Astrocyte (in vitro differentiated cells and primary cell): ENCODE measurements around the gene ZNF613. TPM values are rescaled to one million over a fixed set of nuclear protein-coding genes. Genes with fewer than 3 reads are reported as not detected.
A peak's percentile ranks its signal among the peaks of the same experiment; 100 is the strongest.
"Not testable (repeated sequence)": the region's sequence is repeated elsewhere in the genome, so short reads cannot be mapped to it uniquely, and the experiment has no call there.

ENCODE experiments used
- DNase-seq: peaks from one replicate; pipeline ENCODE4 v3.0.0-alpha.2; 2010; ENCODE audit warnings: low read depth
- FAIRE-seq: peaks from 2 replicates; lab custom pipeline; 2011; peaks lifted over from hg19 to GRCh38; lab: Jason Lieb, UNC
- H2AFZ ChIP-seq: 2 replicates; pipeline ENCODE4 v1.6.0; 2012; ENCODE audit warnings: low read depth, low read length, inconsistent platforms
- H3K27ac ChIP-seq: 2 replicates; pipeline ENCODE4 v1.5.1; 2011; ENCODE audit warnings: low read depth, low read length, inconsistent platforms
- H3K27me3 ChIP-seq: 2 replicates; pipeline ENCODE4 v1.6.0; 2011; ENCODE audit warnings: low read length, inconsistent platforms; ENCODE audit not compliant: insufficient read depth
- H3K36me3 ChIP-seq: 2 replicates; pipeline ENCODE4 v1.5.1; 2011; ENCODE audit warnings: low read length, inconsistent platforms; ENCODE audit not compliant: insufficient read depth
- H3K4me1 ChIP-seq: 2 replicates; pipeline ENCODE4 v1.5.1; 2011; ENCODE audit warnings: low read length, inconsistent platforms; ENCODE audit not compliant: insufficient read depth
- H3K4me2 ChIP-seq: 2 replicates; pipeline ENCODE4 v1.6.0; 2012; ENCODE audit warnings: low read length, inconsistent platforms
- H3K4me3 ChIP-seq: 2 replicates; pipeline ENCODE4 v1.5.1; 2011; ENCODE audit warnings: low read depth, mild to moderate bottlenecking, low read length, inconsistent platforms; ENCODE audit not compliant: insufficient read depth
- H3K79me2 ChIP-seq: 2 replicates; pipeline ENCODE4 v1.6.0; 2012; ENCODE audit warnings: mild to moderate bottlenecking, low read length, inconsistent platforms; ENCODE audit not compliant: insufficient read depth
- H3K9ac ChIP-seq: 2 replicates; pipeline ENCODE4 v1.6.0; 2012; ENCODE audit warnings: mild to moderate bottlenecking, low read length, inconsistent platforms
- H3K9me3 ChIP-seq: 2 replicates; pipeline ENCODE4 v1.5.1; 2012; ENCODE audit warnings: low read depth, mild to moderate bottlenecking, low read length, inconsistent platforms; ENCODE audit not compliant: insufficient read depth
- H4K20me1 ChIP-seq: 2 replicates; pipeline ENCODE4 v1.6.0; 2012; ENCODE audit warnings: low read length, inconsistent platforms; ENCODE audit not compliant: insufficient read depth
- H3K27ac Mint-ChIP-seq: one replicate; pipeline ENCODE4 v1.8.0; 2021; ENCODE audit warnings: mild to moderate bottlenecking, mixed read lengths; ENCODE audit not compliant: unreplicated experiment
- H3K27me3 Mint-ChIP-seq: one replicate; pipeline ENCODE4 v1.8.0; 2021; ENCODE audit warnings: low read depth, mixed read lengths; ENCODE audit not compliant: unreplicated experiment
- H3K36me3 Mint-ChIP-seq: one replicate; pipeline ENCODE4 v1.8.0; 2021; ENCODE audit warnings: low read depth, mixed read lengths; ENCODE audit not compliant: unreplicated experiment
- H3K4me1 Mint-ChIP-seq: one replicate; pipeline ENCODE4 v1.8.0; 2021; ENCODE audit warnings: low read depth, mixed read lengths; ENCODE audit not compliant: unreplicated experiment
- H3K4me3 Mint-ChIP-seq: one replicate; pipeline ENCODE4 v1.8.0; 2021; ENCODE audit warnings: mild to moderate bottlenecking, moderate library complexity, mixed read lengths; ENCODE audit not compliant: unreplicated experiment
- H3K9me3 Mint-ChIP-seq: one replicate; pipeline ENCODE4 v1.8.0; 2021; ENCODE audit warnings: mild to moderate bottlenecking, mixed read lengths; ENCODE audit not compliant: unreplicated experiment
- EZH2 ChIP-seq: IDR thresholded peaks from 2 replicates; pipeline ENCODE4 v1.6.1; 2012; ENCODE audit warnings: mild to moderate bottlenecking, low read length, inconsistent platforms; ENCODE audit not compliant: insufficient read depth
- total RNA-seq: library from RNA; stranded (reverse); gene quantifications from 2 replicates; pipeline ENCODE4 v1.2.1, GENCODE V29; 2021
- TF ChIP-seq, protein P1 (sequence below): IDR thresholded peaks from 2 replicates; pipeline ENCODE4 v1.5.1; 2011; ENCODE audit warnings: low read depth, mild to moderate bottlenecking, inconsistent platforms, low read length, moderate library complexity; ENCODE audit not compliant: insufficient read depth

ZNF613 gene
- total RNA-seq, 1 donor from 2014 or later: 7.2 TPM

GRCh38 chr19:51970718-51971117 lies 43.4 kb downstream of the ZNF613 start:
- H3K27ac ChIP-seq: no peak overlapping the region
- no peak overlapping the region for H3K4me3 ChIP-seq
- no peaks in the 10 kb centered on the region for H3K79me2 ChIP-seq
- TF ChIP-seq EZH2: no peak
- TF ChIP-seq, protein P1, sequence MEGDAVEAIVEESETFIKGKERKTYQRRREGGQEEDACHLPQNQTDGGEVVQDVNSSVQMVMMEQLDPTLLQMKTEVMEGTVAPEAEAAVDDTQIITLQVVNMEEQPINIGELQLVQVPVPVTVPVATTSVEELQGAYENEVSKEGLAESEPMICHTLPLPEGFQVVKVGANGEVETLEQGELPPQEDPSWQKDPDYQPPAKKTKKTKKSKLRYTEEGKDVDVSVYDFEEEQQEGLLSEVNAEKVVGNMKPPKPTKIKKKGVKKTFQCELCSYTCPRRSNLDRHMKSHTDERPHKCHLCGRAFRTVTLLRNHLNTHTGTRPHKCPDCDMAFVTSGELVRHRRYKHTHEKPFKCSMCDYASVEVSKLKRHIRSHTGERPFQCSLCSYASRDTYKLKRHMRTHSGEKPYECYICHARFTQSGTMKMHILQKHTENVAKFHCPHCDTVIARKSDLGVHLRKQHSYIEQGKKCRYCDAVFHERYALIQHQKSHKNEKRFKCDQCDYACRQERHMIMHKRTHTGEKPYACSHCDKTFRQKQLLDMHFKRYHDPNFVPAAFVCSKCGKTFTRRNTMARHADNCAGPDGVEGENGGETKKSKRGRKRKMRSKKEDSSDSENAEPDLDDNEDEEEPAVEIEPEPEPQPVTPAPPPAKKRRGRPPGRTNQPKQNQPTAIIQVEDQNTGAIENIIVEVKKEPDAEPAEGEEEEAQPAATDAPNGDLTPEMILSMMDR: no peak
- Mint-ChIP-seq H3K27me3 (no peaks in the 10 kb centered on the region), H3K36me3 (peaks cover 67% of the 10 kb centered on the region), H3K4me3 (no peak overlapping the region), H3K9me3 (peaks cover 59% of the 10 kb centered on the region), H3K4me1 (no peaks in the 10 kb centered on the region), H3K27ac (no peak overlapping the region)
- H3K4me1 ChIP-seq: no peaks in the 10 kb centered on the region
- H2AFZ ChIP-seq: no peak overlapping the region
- peaks cover 43% of the 10 kb centered on the region for H3K9me3 ChIP-seq
- H3K27me3 ChIP-seq: no peaks in the 10 kb centered on the region
- no peaks in the 10 kb centered on the region for H4K20me1 ChIP-seq
- peaks cover 40% of the 10 kb centered on the region for H3K36me3 ChIP-seq
- FAIRE-seq: no peak
- no peak for DNase-seq
- no peak overlapping the region for H3K9ac ChIP-seq
- H3K4me2 ChIP-seq: no peak overlapping the region

DNA sequence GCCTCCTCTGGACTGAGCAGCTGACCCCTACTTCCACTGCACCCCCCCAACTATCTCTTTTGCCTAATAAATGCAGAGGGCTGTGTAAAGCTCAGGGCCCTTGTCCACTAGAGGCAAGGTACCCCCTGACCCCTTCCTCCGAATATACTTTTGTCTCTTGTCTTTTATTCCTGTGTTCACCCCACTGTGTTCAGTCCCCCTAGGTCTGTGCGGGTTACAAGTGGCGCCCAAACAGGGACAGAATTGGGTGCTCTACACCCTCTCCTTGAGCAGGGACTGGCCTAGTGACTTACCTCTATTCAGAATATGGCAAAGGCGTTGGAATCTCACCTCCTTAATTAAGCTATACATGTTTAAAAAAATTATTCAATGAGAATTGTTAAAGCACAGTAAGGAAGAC lies 44.4 kb downstream of the ZNF613 start:
- Histone ChIP-seq H3K27me3 (no peaks in the 10 kb centered on the region), H3K4me3 (no peak overlapping the region), H3K27ac (no peak overlapping the region), H3K4me2 (no peak overlapping the region), H3K9ac (no peak overlapping the region), H3K79me2 (no peaks in the 10 kb centered on the region), H3K9me3 (peaks cover 40% of the 10 kb centered on the region), H3K4me1 (no peaks in the 10 kb centered on the region), H2AFZ (no peak overlapping the region), H3K36me3 (peaks cover 33% of the 10 kb centered on the region), H4K20me1 (no peaks in the 10 kb centered on the region)
- no peaks in the 10 kb centered on the region for H3K27me3 Mint-ChIP-seq
- H3K4me1 Mint-ChIP-seq: no peaks in the 10 kb centered on the region
- no peak overlapping the region for H3K27ac Mint-ChIP-seq
- no peak for FAIRE-seq
- peaks cover 64% of the 10 kb centered on the region for H3K36me3 Mint-ChIP-seq
- peaks cover 60% of the 10 kb centered on the region for H3K9me3 Mint-ChIP-seq
- TF ChIP-seq, protein P1: no peak
- TF ChIP-seq EZH2: no peak
- H3K4me3 Mint-ChIP-seq: no peak overlapping the region
- peak; percentile 24 for DNase-seq

DNA sequence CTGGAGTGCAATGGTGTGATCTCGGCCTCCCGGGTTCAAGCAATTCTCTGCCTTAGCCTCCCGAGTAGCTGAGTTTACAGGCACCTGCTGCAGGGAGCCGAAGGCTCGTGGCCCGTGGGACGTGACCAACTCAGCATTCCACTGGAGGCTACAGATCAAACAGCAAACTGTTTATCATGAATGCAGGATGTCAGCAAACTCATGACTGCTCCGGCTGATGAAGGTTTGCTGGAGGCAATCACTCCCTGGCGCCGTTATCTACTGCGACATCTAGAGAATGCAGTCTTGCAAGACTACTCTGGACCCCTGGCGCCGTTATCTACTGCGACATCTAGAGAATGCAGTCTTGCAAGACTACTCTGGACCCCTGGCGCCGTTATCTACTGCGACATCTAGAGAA lies 48.5 kb downstream of the ZNF613 start:
- H3K27me3 ChIP-seq, FAIRE-seq, H3K4me3 ChIP-seq, H3K4me1 ChIP-seq, H3K4me1 Mint-ChIP-seq, H2AFZ ChIP-seq, H3K9ac ChIP-seq, H3K27ac ChIP-seq, H3K4me2 ChIP-seq, H3K27ac Mint-ChIP-seq, DNase-seq, H3K4me3 Mint-ChIP-seq, H4K20me1 ChIP-seq, H3K27me3 Mint-ChIP-seq: not testable (repeated sequence)
- Mint-ChIP-seq H3K36me3 (peaks cover 63% of the 10 kb centered on the region), H3K9me3 (peaks cover 47% of the 10 kb centered on the region)
- peaks cover 11% of the 10 kb centered on the region for H3K36me3 ChIP-seq
- peaks cover 27% of the 10 kb centered on the region for H3K79me2 ChIP-seq
- peaks cover 34% of the 10 kb centered on the region for H3K9me3 ChIP-seq
